Cardiac septum (tissue), 1 donor: Measurements from ENCODE around the gene SPNS2. TPM values are rescaled to one million over a fixed set of nuclear protein-coding genes. Genes with fewer than 3 reads are reported as not detected.

Source experiments
- DNase-seq: peaks from one replicate; pipeline ENCODE4 v3.0.0-alpha.2; 2020; ENCODE audit warnings: low spot score
- intact Hi-C: fragments of 100-400 bp; cut with DNase I; formaldehyde crosslinking; loops from one replicate; pipeline ENCODE4 v1.14.0; 2022
- total RNA-seq: library from RNA; stranded (reverse); fragmentation: NEBNext Ultra II Directional; extraction: Animal tissue kit (Norgen Biotek cat#: 25700); gene quantifications from one replicate; pipeline ENCODE4 v1.2.1, GENCODE V29; 2021
- donor health status: DM: no; HTN: no; CAD: no.

The SPNS2 gene
- total RNA-seq, 1 donor from 2014 or later = 10.3 TPM

- intact Hi-C loops = loop anchor here (5.0 kb wide), 1 partner anchor 37 kb away; no protein-coding TSS in a partner anchor
- no peak for DNase-seq
Observed at GRCh38 chr17:4500191-4500571, 1.5 kb downstream of the SPNS2 start.

GRCh38 chr17:4501295-4501949 is 2.7 kb downstream of the SPNS2 start:
- no peak for DNase-seq
- intact Hi-C loops = loop anchor here (5.0 kb wide), 1 partner anchor 36 kb away; no protein-coding TSS in a partner anchor

- intact Hi-C loops = loop anchor here (5.0 kb wide), 1 partner anchor 35 kb away; no protein-coding TSS in a partner anchor
Observed at GRCh38 chr17:4502466-4503154, 3.9 kb downstream of the SPNS2 start.

GRCh38 chr17:4503283-4504025 is 4.8 kb downstream of the SPNS2 start:
- no peak for DNase-seq
- intact Hi-C loops = loop anchor here (5.0 kb wide), 1 partner anchor 34 kb away; no protein-coding TSS in a partner anchor

More at GRCh38 chr17:4502466-4503154, 3.9 kb downstream of the SPNS2 start:
- DNase-seq = no peak

- intact Hi-C loops = loop anchor here (5.0 kb wide), 1 partner anchor 33 kb away; no protein-coding TSS in a partner anchor
- no peak for DNase-seq
Observed at GRCh38 chr17:4504188-4504587, 5.5 kb downstream of the SPNS2 start.

- no peak for DNase-seq
- intact Hi-C loops = no loop called here
Observed at GRCh38 chr17:4505187-4505586, 6.5 kb downstream of the SPNS2 start.

- no peak for DNase-seq
- intact Hi-C loops = no loop called here
Observed at GRCh38 chr17:4506175-4506813, 7.6 kb downstream of the SPNS2 start.

- DNase-seq = no peak
- intact Hi-C loops = no loop called here
Observed at GRCh38 chr17:4506892-4507291, 8.2 kb downstream of the SPNS2 start.

GRCh38 chr17:4507361-4508111 is 8.9 kb downstream of the SPNS2 start:
- DNase-seq = no peak
- intact Hi-C loops = no loop called here

- intact Hi-C loops = no loop called here
- no peak for DNase-seq
Observed at GRCh38 chr17:4508207-4508606, 9.5 kb downstream of the SPNS2 start.

GRCh38 chr17:4509401-4509800 is 10.7 kb downstream of the SPNS2 start:
- no peak for DNase-seq
- intact Hi-C loops = no loop called here

GRCh38 chr17:4509923-4510617 is 11.4 kb downstream of the SPNS2 start:
- no peak for DNase-seq
- intact Hi-C loops = no loop called here

- intact Hi-C loops = no loop called here
Observed at GRCh38 chr17:4510618-4510941, 11.9 kb downstream of the SPNS2 start.

GRCh38 chr17:4511199-4511932 is 12.7 kb downstream of the SPNS2 start:
- intact Hi-C loops = no loop called here
- no peak for DNase-seq

More at GRCh38 chr17:4510618-4510941, 11.9 kb downstream of the SPNS2 start:
- no peak for DNase-seq

GRCh38 chr17:4512156-4513112 is 13.8 kb downstream of the SPNS2 start:
- DNase-seq = no peak
- intact Hi-C loops = no loop called here

- intact Hi-C loops = no loop called here
- DNase-seq = no peak
Observed at GRCh38 chr17:4513113-4514032, 14.7 kb downstream of the SPNS2 start.
